B cell (primary cell): ENCODE measurements around the gene HAND2. TPM values are rescaled to one million over a fixed set of nuclear protein-coding genes. Genes with fewer than 3 reads are reported as not detected.

ENCODE experiments used
- ATAC-seq: fragments of 200-7000 bp; cut with Tn5 transposase; one replicate; pipeline ENCODE4 v1.10.0; 2021; ENCODE audit warnings: low read depth, mild to moderate bottlenecking, moderate number of reproducible peaks, moderate library complexity
- CTCF ChIA-PET: fragments of 350-600 bp; sonication (Branson Sonifier 250); formaldehyde crosslinking; loops from one replicate; lab custom pipeline; 2021; ENCODE audit warnings: antibody characterized with exemption, inconsistent platforms; lab: Charles Lee
- POLR2A ChIA-PET: fragments of 350-600 bp; sonication (Branson Sonifier 250); formaldehyde crosslinking; loops from one replicate; lab custom pipeline; 2021; ENCODE audit warnings: antibody characterized with exemption; lab: Charles Lee
- DNase-seq: peaks from one replicate; pipeline ENCODE4 v3.0.0; 2013
- H2AFZ ChIP-seq: 2 replicates; pipeline ENCODE4 v1.6.1; 2012; ENCODE audit warnings: mild to moderate bottlenecking, low read depth, low read length; ENCODE audit not compliant: insufficient read depth, poor library complexity, severe bottlenecking
- H3K27ac ChIP-seq, 2 donors: 1 replicate in 1 of 2; 2 replicates in 1 of 2; pipeline ENCODE4 v1.5.1; 2012 to 2013; ENCODE audit warnings: low read length in 2 of 2, mild to moderate bottlenecking in 2 of 2, moderate library complexity in 1 of 2
- H3K27me3 ChIP-seq, 4 experiments: fragments of 200-600 bp in 1 of 4; sonication (generic) in 1 of 4; replicated peaks in 1 of 4; 1 replicate in 2 of 4; 2 replicates in 2 of 4; pipeline versions ENCODE4 v1.6.1 to v1.7.0; 2013 to 2016; ENCODE audit warnings: low read length in 3 of 4, mild to moderate bottlenecking in 2 of 4, mixed read lengths in 1 of 4, moderate library complexity in 1 of 4; ENCODE audit not compliant: insufficient read depth in 4 of 4, control insufficient read depth in 3 of 4; ENCODE audit errors: control extremely low read depth in 1 of 4
- H3K36me3 ChIP-seq, 2 experiments: replicated peaks in 1 of 2; 1 replicate in 1 of 2; 2 replicates in 1 of 2; pipeline versions ENCODE4 v1.6.1 to v1.7.1; 2013; ENCODE audit warnings: low read length in 1 of 2; ENCODE audit not compliant: insufficient read depth in 2 of 2, control insufficient read depth in 1 of 2; ENCODE audit errors: control extremely low read depth in 1 of 2, extremely low read depth in 1 of 2
- H3K4me1 ChIP-seq, 2 donors: fragments of 200-600 bp in 1 of 2; sonication (generic) in 1 of 2; 1 replicate in 1 of 2; 2 replicates in 1 of 2; pipeline versions ENCODE4 v1.5.1 to v1.6.1; 2013 to 2017; ENCODE audit warnings: low read length in 2 of 2; ENCODE audit not compliant: control insufficient read depth in 2 of 2, insufficient read depth in 2 of 2
- H3K4me2 ChIP-seq: replicated peaks from 2 replicates; pipeline ENCODE3; 2012; ENCODE audit warnings: mild to moderate bottlenecking, low read depth, low read length; ENCODE audit not compliant: poor library complexity, severe bottlenecking
- H3K4me3 ChIP-seq, 5 experiments: fragments of 200-600 bp in 1 of 5; sonication (generic) in 1 of 5; 1 replicate in 3 of 5; 2 replicates in 2 of 5; pipeline versions ENCODE4 v1.5.1 to v1.7.0; 2011 to 2016; ENCODE audit warnings: low read length in 4 of 5, mild to moderate bottlenecking in 4 of 5, low read depth in 2 of 5, control low read depth in 1 of 5, moderate library complexity in 1 of 5; ENCODE audit not compliant: insufficient read depth in 1 of 5; ENCODE audit errors: control extremely low read depth in 1 of 5, extremely low read depth in 1 of 5
- H3K79me2 ChIP-seq: fragments of 200-600 bp; sonication (generic); one replicate; pipeline ENCODE4 v1.6.0; 2016; ENCODE audit warnings: low read length; ENCODE audit not compliant: control insufficient read depth, insufficient read depth
- H3K9ac ChIP-seq: fragments of 200-600 bp; sonication (generic); 2 replicates; pipeline ENCODE4 v1.6.1; 2017; ENCODE audit warnings: mild to moderate bottlenecking, low read length, moderate library complexity
- H3K9me3 ChIP-seq, 3 donors: one replicate each; pipeline versions ENCODE4 v1.6.1 to v1.7.1; 2013; ENCODE audit warnings: low read length in 2 of 3; ENCODE audit not compliant: control insufficient read depth in 2 of 3, insufficient read depth in 1 of 3; ENCODE audit errors: control extremely low read depth in 1 of 3
- H4K20me1 ChIP-seq: 2 replicates; pipeline ENCODE4 v1.6.0; 2012; ENCODE audit warnings: mild to moderate bottlenecking, low read length; ENCODE audit not compliant: insufficient read depth, control insufficient read depth, poor library complexity, severe bottlenecking
- H3K27ac Mint-ChIP-seq: one replicate; pipeline ENCODE4 v1.8.0; 2021; ENCODE audit warnings: mixed read lengths
- H3K27me3 Mint-ChIP-seq: one replicate; pipeline ENCODE4 v1.8.0; 2021; ENCODE audit warnings: mixed read lengths
- H3K4me1 Mint-ChIP-seq: one replicate; pipeline ENCODE4 v1.8.0; 2021; ENCODE audit warnings: mixed read lengths
- H3K4me3 Mint-ChIP-seq: one replicate; pipeline ENCODE4 v1.8.0; 2021; ENCODE audit warnings: mixed read lengths
- H3K9me3 Mint-ChIP-seq: one replicate; pipeline ENCODE4 v1.8.0; 2022; ENCODE audit warnings: mixed read lengths; ENCODE audit not compliant: insufficient read depth
- EZH2 ChIP-seq: IDR thresholded peaks from 2 replicates; pipeline ENCODE4 v1.6.1; 2012; ENCODE audit warnings: borderline replicate concordance, low read depth, mild to moderate bottlenecking, moderate library complexity, low read length; ENCODE audit not compliant: insufficient read depth, poor library complexity, severe bottlenecking
- WGBS: methylation state at CpG from one replicate; pipeline ENCODE4 v1.1.5; 2013; ENCODE audit warnings: missing lambda C conversion rate; ENCODE audit not compliant: insufficient coverage; 5-methylcytosine and 5-hydroxymethylcytosine counted together
- intact Hi-C: fragments of 100-400 bp; cut with micrococcal nuclease; formaldehyde crosslinking; loops from one replicate; pipeline ENCODE4 v1.10.0; 2022
- polyA plus RNA-seq: library from polyadenylated mRNA; depleted of rRNA; stranded (reverse); fragments of >200 nt; gene quantifications from 2 replicates; pipeline ENCODE4 v1.2.3, GENCODE V29; 2012
- total RNA-seq, 2 donors: library from RNA; stranded (reverse); fragments of 120-200 nt in 1 of 2; gene quantifications; 1 replicate in 1 of 2; 2 replicates in 1 of 2; pipeline versions ENCODE4 v1.2.3 to v1.2.4, GENCODE V29; 2013 to 2022
- TF ChIP-seq, protein P1 (sequence below): fragments of 200-600 bp; IDR thresholded peaks from one replicate; pipeline ENCODE4 v1.8.0; 2022; ENCODE audit warnings: antibody characterized with exemption, mild to moderate bottlenecking

The HAND2 gene
- total and polyA plus RNA-seq, 2 donors (not counting 1 experiment from before 2014, with no cell fraction given): not detected

DNA sequence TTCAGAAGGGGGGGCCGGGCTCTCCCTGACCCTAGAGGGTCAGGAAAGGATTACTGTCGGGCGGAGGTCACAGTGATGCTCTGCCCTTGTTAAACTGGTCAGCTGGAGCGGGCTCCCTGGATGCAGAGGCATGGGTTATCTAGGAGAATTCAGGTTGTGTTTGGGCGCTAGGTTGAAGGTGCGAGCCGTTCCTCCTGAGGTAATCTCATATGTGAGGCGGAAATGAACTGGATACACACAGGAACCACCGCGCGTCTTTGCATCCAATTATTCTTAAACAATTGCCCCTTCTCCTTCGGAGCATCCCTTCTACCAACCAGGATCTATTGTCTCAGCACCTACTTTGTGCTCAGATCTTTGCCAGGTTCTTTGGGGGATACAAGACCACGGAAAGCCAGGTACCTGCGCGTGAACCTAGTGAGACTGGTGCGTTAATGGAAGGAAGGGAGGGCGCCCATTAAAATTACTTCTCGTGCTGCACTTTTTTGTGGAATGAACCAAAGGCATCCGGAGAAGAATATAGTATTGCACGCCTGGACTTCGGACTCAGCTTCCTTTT is 28.4 kb downstream of the HAND2 start:
- intact Hi-C loops: no loop called here
- H3K9me3 Mint-ChIP-seq: no peaks in the 10 kb centered on the region
- 24% methylated on average over 19 of the region's 21 CpGs for WGBS
- Histone ChIP-seq H3K4me3 (peak overlapping the region in 2 of 5 experiments; percentile 48 to 52), H4K20me1 (no peaks in the 10 kb centered on the region), H3K9me3 (peaks cover 0 to 49% (median 13%) of the 10 kb centered on the region in 3 donors), H3K4me2 (peak overlapping the region; percentile 81), H3K79me2 (no peaks in the 10 kb centered on the region), H3K9ac (peak overlapping the region; percentile 55), H2AFZ (peak overlapping the region; percentile 80), H3K4me1 (peaks cover 39 to 55% of the 10 kb centered on the region in 2 donors), H3K27ac (no peak overlapping the region), H3K27me3 (peaks cover 0 to 80% (median 58%) of the 10 kb centered on the region in 4 experiments), H3K36me3 (no peaks in the 10 kb centered on the region)
- H3K27me3 Mint-ChIP-seq: peaks cover 62% of the 10 kb centered on the region
- peak overlapping the region; percentile 80 for H3K4me3 Mint-ChIP-seq
- peaks cover 55% of the 10 kb centered on the region for H3K4me1 Mint-ChIP-seq
- ChIA-PET POLR2A (no interaction called here), CTCF (no interaction called here)
- H3K27ac Mint-ChIP-seq: no peak overlapping the region
- DNase-seq (no peak), ATAC-seq (no peak)
- TF ChIP-seq, protein P1, sequence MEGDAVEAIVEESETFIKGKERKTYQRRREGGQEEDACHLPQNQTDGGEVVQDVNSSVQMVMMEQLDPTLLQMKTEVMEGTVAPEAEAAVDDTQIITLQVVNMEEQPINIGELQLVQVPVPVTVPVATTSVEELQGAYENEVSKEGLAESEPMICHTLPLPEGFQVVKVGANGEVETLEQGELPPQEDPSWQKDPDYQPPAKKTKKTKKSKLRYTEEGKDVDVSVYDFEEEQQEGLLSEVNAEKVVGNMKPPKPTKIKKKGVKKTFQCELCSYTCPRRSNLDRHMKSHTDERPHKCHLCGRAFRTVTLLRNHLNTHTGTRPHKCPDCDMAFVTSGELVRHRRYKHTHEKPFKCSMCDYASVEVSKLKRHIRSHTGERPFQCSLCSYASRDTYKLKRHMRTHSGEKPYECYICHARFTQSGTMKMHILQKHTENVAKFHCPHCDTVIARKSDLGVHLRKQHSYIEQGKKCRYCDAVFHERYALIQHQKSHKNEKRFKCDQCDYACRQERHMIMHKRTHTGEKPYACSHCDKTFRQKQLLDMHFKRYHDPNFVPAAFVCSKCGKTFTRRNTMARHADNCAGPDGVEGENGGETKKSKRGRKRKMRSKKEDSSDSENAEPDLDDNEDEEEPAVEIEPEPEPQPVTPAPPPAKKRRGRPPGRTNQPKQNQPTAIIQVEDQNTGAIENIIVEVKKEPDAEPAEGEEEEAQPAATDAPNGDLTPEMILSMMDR: no peak
- no peak for TF ChIP-seq EZH2

DNA sequence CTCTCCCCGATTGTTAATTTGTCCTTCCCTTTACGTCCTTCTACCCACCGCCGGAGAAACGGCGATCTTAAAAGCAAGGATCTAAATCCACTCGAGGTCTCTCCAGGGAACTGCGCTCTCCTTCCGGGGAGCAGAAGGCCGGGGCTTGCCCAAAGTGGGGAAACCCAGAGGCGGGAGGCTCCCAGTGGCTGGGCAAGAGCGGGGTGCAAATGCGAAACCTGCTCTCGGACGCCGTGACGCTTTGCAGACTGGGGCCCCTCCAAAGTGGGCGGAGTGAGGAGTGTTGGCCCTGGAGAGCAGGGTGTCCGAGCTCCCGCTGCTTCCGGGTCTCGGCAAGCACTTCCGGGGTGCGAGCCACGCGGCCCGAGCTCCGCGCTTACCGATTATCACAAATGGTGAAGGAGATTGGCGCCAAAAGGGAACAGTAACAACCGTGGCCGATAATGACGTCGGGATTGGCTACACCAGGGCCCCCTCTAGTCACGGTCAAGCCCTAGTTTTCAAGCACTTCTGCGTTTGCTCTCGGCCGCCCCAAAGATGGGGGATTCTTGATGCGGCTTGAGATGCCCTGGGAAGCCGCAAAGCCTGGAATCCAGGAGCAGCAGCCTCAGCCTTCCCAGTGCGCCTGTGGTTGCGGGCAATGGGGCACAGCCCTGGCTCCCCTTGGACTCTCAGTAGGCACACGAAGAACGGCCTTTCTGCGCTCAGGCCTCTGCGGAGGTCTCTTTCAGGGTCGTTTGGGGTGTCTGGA is 29.0 kb downstream of the HAND2 start:
- Mint-ChIP-seq H3K27ac (no peak overlapping the region), H3K4me1 (peaks cover 50% of the 10 kb centered on the region), H3K9me3 (no peaks in the 10 kb centered on the region), H3K4me3 (peak overlapping the region; percentile 80), H3K27me3 (peaks cover 56% of the 10 kb centered on the region)
- no peaks in the 10 kb centered on the region for H4K20me1 ChIP-seq
- H3K4me3 ChIP-seq: peak overlapping the region; percentile 2 to 52 (median 47)
- POLR2A ChIA-PET: no interaction called here
- H3K4me2 ChIP-seq: peak overlapping the region; percentile 81
- H3K27me3 ChIP-seq: peaks cover 0 to 74% (median 53%) of the 10 kb centered on the region in 4 experiments
- no peak overlapping the region for H3K27ac ChIP-seq
- H2AFZ ChIP-seq: peak overlapping the region; percentile 80
- DNase-seq: peak; percentile 24
- H3K4me1 ChIP-seq: peaks cover 33 to 48% of the 10 kb centered on the region in 2 donors
- peak; percentile 15 for ATAC-seq
- intact Hi-C loops: no loop called here
- 17% methylated on average over 46 of the region's 48 CpGs for WGBS
- CTCF ChIA-PET: no interaction called here
- H3K9me3 ChIP-seq: peaks cover 0 to 43% (median 13%) of the 10 kb centered on the region in 3 donors
- TF ChIP-seq, protein P1: no peak
- TF ChIP-seq EZH2: no peak
- peak overlapping the region; percentile 55 for H3K9ac ChIP-seq
- H3K36me3 ChIP-seq: no peaks in the 10 kb centered on the region
- H3K79me2 ChIP-seq: no peaks in the 10 kb centered on the region
